Measurements from ENCODE around the gene CPLX3.

Gene CPLX3

GRCh38 chr15:74798388-74799254 is 27.8 kb upstream of the CPLX3 start:
- no peak overlapping the region for H3K4me3 ChIP-seq (ENCODE audit: low read depth, low read length)
- no peak for DNase-seq (ENCODE audit: low read depth)
- in situ Hi-C loops (cut with HindIII; ENCODE audit: low sequenced_read_pairs) = no loop called here
- TF ChIP-seq CTCF (IDR thresholded peaks at IDR 0.05; ENCODE audit: low read depth, low read length, missing control alignments) = no peak

- no peak for TF ChIP-seq CTCF (IDR thresholded peaks at IDR 0.05; ENCODE audit: low read depth, low read length, missing control alignments)
- no peak overlapping the region for H3K4me3 ChIP-seq (ENCODE audit: low read depth, low read length)
- DNase-seq (ENCODE audit: low read depth) = no peak
- in situ Hi-C loops (cut with HindIII; ENCODE audit: low sequenced_read_pairs) = no loop called here
Measured at GRCh38 chr15:74799255-74799855, 27.1 kb upstream of the CPLX3 start.

- TF ChIP-seq CTCF (IDR thresholded peaks at IDR 0.05; ENCODE audit: low read depth, low read length, missing control alignments) = peak; percentile 96
- DNase-seq (ENCODE audit: low read depth) = no peak
- in situ Hi-C loops (cut with HindIII; ENCODE audit: low sequenced_read_pairs) = no loop called here
- no peak overlapping the region for H3K4me3 ChIP-seq (ENCODE audit: low read depth, low read length)
Measured at GRCh38 chr15:74799856-74800558, 26.4 kb upstream of the CPLX3 start.

- in situ Hi-C loops (cut with HindIII; ENCODE audit: low sequenced_read_pairs) = no loop called here
- H3K4me3 ChIP-seq (ENCODE audit: low read depth, low read length) = no peak overlapping the region
- DNase-seq (ENCODE audit: low read depth) = no peak
- no peak for TF ChIP-seq CTCF (IDR thresholded peaks at IDR 0.05; ENCODE audit: low read depth, low read length, missing control alignments)
Measured at GRCh38 chr15:74800559-74801094, 25.8 kb upstream of the CPLX3 start.

GRCh38 chr15:74801311-74801997 is 25.0 kb upstream of the CPLX3 start:
- TF ChIP-seq CTCF (IDR thresholded peaks at IDR 0.05; ENCODE audit: low read depth, low read length, missing control alignments) = no peak
- in situ Hi-C loops (cut with HindIII; ENCODE audit: low sequenced_read_pairs) = no loop called here
- H3K4me3 ChIP-seq (ENCODE audit: low read depth, low read length) = no peak overlapping the region
- no peak for DNase-seq (ENCODE audit: low read depth)

- no peak for TF ChIP-seq CTCF (IDR thresholded peaks at IDR 0.05; ENCODE audit: low read depth, low read length, missing control alignments)
- in situ Hi-C loops (cut with HindIII; ENCODE audit: low sequenced_read_pairs) = no loop called here
Measured at GRCh38 chr15:74802290-74802689, 24.1 kb upstream of the CPLX3 start.

More at GRCh38 chr15:74802290-74802689, 24.1 kb upstream of the CPLX3 start:
- no peak overlapping the region for H3K4me3 ChIP-seq (ENCODE audit: low read depth, low read length)
- no peak for DNase-seq (ENCODE audit: low read depth)
